Activated naive CD4-positive, alpha-beta T cell treated with anti-CD3 and anti-CD28 coated beads, Interleukin-2, amount 50 U/mL, for 24 hours (primary cell): Measurements from ENCODE around the gene PIM3.

Experiments used
- H3K27ac Mint-ChIP-seq: one replicate; pipeline ENCODE4 v1.8.0; 2021; ENCODE audit warnings: mild to moderate bottlenecking, mixed read lengths
- H3K27me3 Mint-ChIP-seq: one replicate; pipeline ENCODE4 v1.8.0; 2021; ENCODE audit warnings: mixed read lengths
- H3K36me3 Mint-ChIP-seq: one replicate; pipeline ENCODE4 v1.8.0; 2021; ENCODE audit warnings: mixed read lengths
- H3K4me1 Mint-ChIP-seq: one replicate; pipeline ENCODE4 v1.8.0; 2021; ENCODE audit warnings: mixed read lengths
- H3K4me3 Mint-ChIP-seq: one replicate; pipeline ENCODE4 v1.8.0; 2021; ENCODE audit warnings: mild to moderate bottlenecking, mixed read lengths
- H3K9me3 Mint-ChIP-seq: one replicate; pipeline ENCODE4 v1.8.0; 2021; ENCODE audit warnings: mixed read lengths

Gene PIM3

GRCh38 chr22:49995361-49996118, 35.0 kb downstream of the PIM3 start:
- Mint-ChIP-seq H3K36me3 (peaks cover 3% of the 10 kb centered on the region), H3K27ac (no peak overlapping the region), H3K27me3 (no peaks in the 10 kb centered on the region), H3K4me3 (no peak overlapping the region), H3K9me3 (peaks cover 5% of the 10 kb centered on the region), H3K4me1 (peaks cover 14% of the 10 kb centered on the region)

DNA sequence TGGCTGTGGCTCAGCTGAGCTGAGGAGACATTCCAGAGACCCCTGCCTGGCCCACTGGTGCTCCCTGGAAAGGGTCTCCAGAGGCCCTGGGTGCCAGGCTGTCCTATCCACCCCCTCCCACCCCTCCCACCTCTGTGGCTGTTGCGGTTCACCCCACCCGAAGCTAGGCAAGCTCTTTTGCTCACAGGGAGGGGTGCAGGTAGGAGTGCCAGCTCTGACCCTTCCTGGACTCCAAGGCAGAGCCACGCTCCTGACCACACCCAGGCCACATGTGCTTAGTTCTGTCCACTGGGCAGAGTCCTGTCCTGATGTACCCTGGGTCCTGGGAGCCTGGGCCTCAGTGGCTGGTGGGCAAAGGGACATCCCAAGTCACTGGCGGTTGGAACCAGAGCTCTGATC, 35.5 kb downstream of the PIM3 start:
- Mint-ChIP-seq H3K27me3 (no peaks in the 10 kb centered on the region), H3K27ac (no peak overlapping the region), H3K36me3 (no peaks in the 10 kb centered on the region), H3K9me3 (peaks cover 2% of the 10 kb centered on the region), H3K4me3 (no peak overlapping the region), H3K4me1 (peaks cover 14% of the 10 kb centered on the region)

DNA sequence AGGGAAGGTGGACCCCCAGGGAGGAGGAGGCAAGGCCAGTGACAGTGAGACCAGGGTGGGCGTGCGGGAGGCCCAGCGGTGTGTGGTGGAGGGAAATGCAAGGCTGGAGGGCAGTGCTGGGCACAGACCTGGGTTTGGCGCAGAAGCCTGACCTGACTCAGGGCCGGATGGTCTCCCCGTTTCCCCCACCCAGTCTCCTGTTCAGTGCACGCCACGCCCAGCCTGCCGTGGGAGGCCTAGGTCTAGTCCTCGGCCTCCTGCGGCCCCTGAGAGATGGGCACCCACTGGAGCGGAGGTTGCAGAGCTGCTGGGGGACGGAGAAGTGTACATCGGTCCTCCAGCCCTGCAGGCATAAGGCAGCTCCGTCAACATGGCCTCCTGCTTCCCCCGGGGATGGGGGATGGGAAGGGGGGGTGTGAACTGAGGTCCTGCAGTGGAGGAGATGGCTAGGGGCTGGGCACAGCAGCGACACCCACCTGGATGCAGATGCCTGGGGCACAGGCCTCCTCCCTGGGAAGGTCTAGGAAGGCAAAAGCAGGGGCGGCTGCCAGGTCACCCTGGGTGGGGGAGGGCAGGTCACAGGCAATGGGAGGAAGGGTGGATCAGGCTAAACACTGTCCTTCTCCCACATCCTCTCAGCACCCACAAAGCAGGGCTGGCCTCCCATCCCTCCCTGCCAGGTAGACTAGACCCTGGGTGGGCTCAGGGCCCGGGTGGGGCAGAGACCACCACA, 36.1 kb downstream of the PIM3 start:
- Mint-ChIP-seq H3K4me1 (peaks cover 14% of the 10 kb centered on the region), H3K36me3 (no peaks in the 10 kb centered on the region), H3K27ac (no peak overlapping the region), H3K9me3 (no peaks in the 10 kb centered on the region), H3K4me3 (no peak overlapping the region), H3K27me3 (no peaks in the 10 kb centered on the region)

DNA sequence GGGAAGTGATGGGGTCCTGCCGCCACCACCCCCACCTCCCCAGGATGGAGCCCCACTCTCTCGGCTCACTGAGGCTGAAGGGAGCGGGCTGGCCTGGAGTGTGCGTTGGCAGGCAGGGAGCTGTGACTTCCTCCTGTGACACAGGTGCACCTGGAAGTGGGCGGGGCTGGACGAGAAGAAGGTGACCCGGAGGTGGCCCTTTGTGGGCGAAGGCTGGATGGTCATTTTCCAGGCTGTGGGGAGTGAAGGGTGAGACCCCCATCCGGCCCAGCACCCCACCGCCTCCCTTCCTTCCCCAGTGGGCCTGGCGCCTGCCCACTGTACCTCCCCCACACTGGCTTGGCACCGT, 36.7 kb downstream of the PIM3 start:
- Mint-ChIP-seq H3K4me1 (peaks cover 14% of the 10 kb centered on the region), H3K4me3 (no peak overlapping the region), H3K9me3 (no peaks in the 10 kb centered on the region), H3K36me3 (no peaks in the 10 kb centered on the region), H3K27me3 (no peaks in the 10 kb centered on the region), H3K27ac (no peak overlapping the region)

GRCh38 chr22:49997932-49998717, 37.6 kb downstream of the PIM3 start:
- Mint-ChIP-seq H3K27ac (no peak overlapping the region), H3K27me3 (no peaks in the 10 kb centered on the region), H3K36me3 (no peaks in the 10 kb centered on the region), H3K9me3 (no peaks in the 10 kb centered on the region), H3K4me3 (no peak overlapping the region), H3K4me1 (peaks cover 10% of the 10 kb centered on the region)

DNA sequence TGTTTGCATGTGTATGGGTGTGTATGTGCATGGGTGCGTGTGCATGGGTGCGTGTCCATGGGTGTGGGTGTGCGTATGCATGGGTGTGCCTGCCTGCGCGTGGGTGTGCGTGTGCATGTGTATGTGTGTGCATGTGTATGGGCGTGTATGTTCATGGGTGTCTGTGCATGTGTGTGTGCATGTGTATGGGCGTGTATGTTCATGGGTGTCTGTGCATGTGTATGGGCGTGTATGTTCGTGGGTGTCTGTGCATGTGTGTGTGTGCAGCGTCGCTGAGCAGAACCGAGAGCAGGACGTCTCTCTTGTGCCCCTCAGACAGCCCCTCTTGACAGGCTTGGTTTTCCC, 38.1 kb downstream of the PIM3 start:
- H3K27ac Mint-ChIP-seq: no peak overlapping the region
- H3K36me3 Mint-ChIP-seq: no peaks in the 10 kb centered on the region
- H3K4me1 Mint-ChIP-seq: peaks cover 5% of the 10 kb centered on the region
- H3K27me3 Mint-ChIP-seq: no peaks in the 10 kb centered on the region
- no peaks in the 10 kb centered on the region for H3K9me3 Mint-ChIP-seq
- no peak overlapping the region for H3K4me3 Mint-ChIP-seq

DNA sequence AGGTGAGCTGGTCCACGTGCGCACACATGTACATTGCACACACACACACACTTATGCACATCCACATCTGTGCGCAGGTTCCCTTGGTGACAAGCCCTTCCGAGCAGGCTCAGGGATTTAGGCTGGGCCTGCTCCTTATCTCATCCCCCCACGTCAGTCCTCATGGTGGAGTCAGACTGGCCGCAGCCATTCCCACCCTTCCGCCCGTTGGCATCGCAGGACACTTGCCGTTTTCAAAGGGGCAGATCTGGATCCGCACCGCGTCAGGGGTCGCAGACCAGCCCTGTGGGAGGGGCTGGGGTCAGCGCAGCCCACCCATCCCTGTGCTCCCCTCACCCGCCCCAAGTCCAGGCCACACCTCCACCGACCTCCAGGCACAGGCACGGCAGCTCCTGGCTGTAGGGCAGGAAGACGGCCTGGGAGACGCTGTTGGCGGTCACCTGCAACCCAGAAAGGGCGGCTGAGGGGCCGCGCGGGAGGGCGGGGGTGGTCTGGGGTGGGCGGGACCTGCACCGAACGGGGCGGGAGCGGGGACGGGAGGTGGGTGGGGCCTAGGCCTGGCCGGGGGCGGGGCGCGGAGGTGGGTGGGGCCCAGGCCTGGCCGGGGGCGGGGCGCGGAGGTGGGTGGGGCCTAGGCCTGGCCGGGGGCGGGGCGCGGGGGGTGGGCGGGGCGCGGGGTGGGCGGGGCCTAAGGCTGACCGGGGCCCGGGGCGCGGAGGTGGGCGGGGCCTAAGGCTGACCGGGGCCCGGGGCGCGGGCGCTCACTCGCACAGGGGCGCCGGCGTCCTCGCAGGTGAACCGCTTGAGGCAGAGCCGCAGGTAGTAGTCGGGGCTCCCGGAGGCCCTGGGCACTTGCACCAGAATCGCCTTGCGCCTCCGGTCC, 38.7 kb downstream of the PIM3 start:
- H3K4me1 Mint-ChIP-seq: peaks cover 5% of the 10 kb centered on the region
- no peaks in the 10 kb centered on the region for H3K27me3 Mint-ChIP-seq
- H3K36me3 Mint-ChIP-seq: no peaks in the 10 kb centered on the region
- H3K27ac Mint-ChIP-seq: peak overlapping the region; percentile 59
- H3K4me3 Mint-ChIP-seq: no peak overlapping the region
- no peaks in the 10 kb centered on the region for H3K9me3 Mint-ChIP-seq

DNA sequence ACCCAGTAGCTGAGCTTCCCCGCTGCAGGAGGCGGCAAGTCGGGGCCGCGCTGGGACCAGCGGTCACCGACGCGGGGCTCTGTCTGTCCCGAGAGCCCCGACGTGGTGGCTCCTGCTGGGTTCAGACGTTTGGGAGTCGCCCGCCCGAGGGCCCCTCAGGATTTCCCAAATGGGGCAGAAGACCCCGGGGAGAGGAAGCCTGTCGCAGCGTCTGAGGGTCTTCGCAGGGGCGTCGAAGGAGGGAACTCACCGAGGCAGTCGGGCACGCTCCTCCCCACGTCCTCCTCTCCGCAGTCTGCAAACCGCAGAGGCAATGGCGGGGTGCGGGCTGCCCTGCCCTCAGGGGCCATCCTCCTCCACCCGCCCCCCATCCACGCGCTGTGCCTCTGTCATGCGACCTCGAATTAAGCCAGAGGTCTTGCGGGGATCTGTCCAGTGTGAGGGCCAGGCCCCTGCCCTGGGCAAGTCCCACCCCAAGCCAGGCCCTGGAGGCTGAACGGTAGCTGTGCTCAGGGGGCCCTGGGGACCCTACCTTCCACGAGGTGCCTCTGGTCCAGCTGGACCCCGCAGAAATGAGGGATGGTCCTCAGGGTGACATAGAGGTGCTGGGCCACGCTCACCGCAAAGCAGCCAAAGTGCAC, 39.5 kb downstream of the PIM3 start:
- no peaks in the 10 kb centered on the region for H3K36me3 Mint-ChIP-seq
- peaks cover 5% of the 10 kb centered on the region for H3K4me1 Mint-ChIP-seq
- no peaks in the 10 kb centered on the region for H3K27me3 Mint-ChIP-seq
- no peak overlapping the region for H3K4me3 Mint-ChIP-seq
- no peaks in the 10 kb centered on the region for H3K9me3 Mint-ChIP-seq
- no peak overlapping the region for H3K27ac Mint-ChIP-seq

GRCh38 chr22:50000587-50001387, 40.2 kb downstream of the PIM3 start:
- H3K27ac Mint-ChIP-seq: no peak overlapping the region
- no peak overlapping the region for H3K4me3 Mint-ChIP-seq

GRCh38 chr22:50001388-50002231, 41.0 kb downstream of the PIM3 start:
- no peaks in the 10 kb centered on the region for H3K27me3 Mint-ChIP-seq
- H3K27ac Mint-ChIP-seq: no peak overlapping the region
- no peak overlapping the region for H3K4me3 Mint-ChIP-seq
- H3K36me3 Mint-ChIP-seq: no peaks in the 10 kb centered on the region
- no peaks in the 10 kb centered on the region for H3K9me3 Mint-ChIP-seq
- H3K4me1 Mint-ChIP-seq: peaks cover 5% of the 10 kb centered on the region

More at GRCh38 chr22:50000587-50001387, 40.2 kb downstream of the PIM3 start:
- Mint-ChIP-seq H3K4me1 (peaks cover 5% of the 10 kb centered on the region), H3K9me3 (no peaks in the 10 kb centered on the region), H3K36me3 (no peaks in the 10 kb centered on the region), H3K27me3 (no peaks in the 10 kb centered on the region)

DNA sequence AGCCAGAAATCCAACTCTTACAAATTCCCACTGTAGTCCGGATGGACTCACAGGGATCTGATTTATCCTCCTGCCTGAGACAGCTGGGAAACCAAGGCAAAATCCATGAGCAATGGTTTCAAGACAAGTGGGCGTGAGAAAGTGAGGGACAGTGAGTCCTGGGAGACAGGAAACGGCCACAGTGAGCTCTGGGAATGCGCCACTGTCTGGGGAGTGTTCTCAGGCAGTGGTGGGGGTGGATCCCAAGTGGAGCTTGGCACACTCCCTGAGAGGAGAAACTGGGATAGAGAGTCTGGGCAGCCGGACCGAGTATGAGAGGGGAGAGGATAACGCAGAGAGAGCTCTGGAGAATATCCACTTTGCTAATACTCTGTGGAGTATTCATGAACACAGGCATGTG, 42.2 kb downstream of the PIM3 start:
- H3K27ac Mint-ChIP-seq: no peak overlapping the region
- no peaks in the 10 kb centered on the region for H3K27me3 Mint-ChIP-seq
- H3K4me1 Mint-ChIP-seq: peaks cover 5% of the 10 kb centered on the region
- H3K4me3 Mint-ChIP-seq: no peak overlapping the region
- no peaks in the 10 kb centered on the region for H3K9me3 Mint-ChIP-seq
- H3K36me3 Mint-ChIP-seq: no peaks in the 10 kb centered on the region

- Mint-ChIP-seq H3K9me3 (no peaks in the 10 kb centered on the region), H3K36me3 (no peaks in the 10 kb centered on the region), H3K4me3 (no peak overlapping the region), H3K4me1 (no peaks in the 10 kb centered on the region), H3K27me3 (no peaks in the 10 kb centered on the region), H3K27ac (no peak overlapping the region)
Measured at GRCh38 chr22:50004918-50005317, 44.3 kb downstream of the PIM3 start.

- no peaks in the 10 kb centered on the region for H3K9me3 Mint-ChIP-seq
- no peaks in the 10 kb centered on the region for H3K36me3 Mint-ChIP-seq
- no peak overlapping the region for H3K4me3 Mint-ChIP-seq
- peaks cover 10% of the 10 kb centered on the region for H3K4me1 Mint-ChIP-seq
- H3K27me3 Mint-ChIP-seq: no peaks in the 10 kb centered on the region
- no peak overlapping the region for H3K27ac Mint-ChIP-seq
Measured at GRCh38 chr22:50007057-50007511, 46.5 kb downstream of the PIM3 start.
